ENCODE data around the gene ATAD2B.

GRCh38 chr2:23698721-23699579 lies 228.0 kb downstream of the ATAD2B start:
- TF ChIP-seq CTCF (IDR thresholded peaks at IDR 0.05; ENCODE audit: low read length) (no peak), EZH2 (IDR thresholded peaks at IDR 0.05; ENCODE audit: borderline replicate concordance, low read length) (no peak)

Measured in OCI-LY1 (cell line).